Hindlimb muscle (tissue), 1 donor: ENCODE data around the gene TIAM1. TPM values are rescaled to one million over a fixed set of nuclear protein-coding genes. Genes with fewer than 3 reads are reported as not detected.

Experiments used
- DNase-seq: peaks from one replicate; pipeline ENCODE4 v3.0.0-alpha.2; 2013
- polyA plus RNA-seq: library from polyadenylated mRNA; unstranded; fragments of 120-200 nt; gene quantifications from one replicate; pipeline ENCODE4 v1.2.1, GENCODE V29; 2013; ENCODE audit not compliant: insufficient read length

TIAM1 gene
- polyA plus RNA-seq, 1 donor = 11.9 TPM

GRCh38 chr21:31195334-31196015 lies 148.6 kb downstream of the TIAM1 start:
- DNase-seq = no peak

- DNase-seq = no peak
These were observed 149.4 kb downstream of the TIAM1 start for GRCh38 chr21:31194510-31195293.

GRCh38 chr21:31193761-31194160 lies 150.3 kb downstream of the TIAM1 start:
- DNase-seq = no peak

GRCh38 chr21:31191553-31191952 lies 152.5 kb downstream of the TIAM1 start:
- DNase-seq = no peak

- no peak for DNase-seq
These were observed 153.5 kb downstream of the TIAM1 start for GRCh38 chr21:31190516-31190915.

GRCh38 chr21:31187499-31187898 lies 156.6 kb downstream of the TIAM1 start:
- no peak for DNase-seq

- no peak for DNase-seq
These were observed 157.1 kb downstream of the TIAM1 start for GRCh38 chr21:31186916-31187315.

- no peak for DNase-seq
These were observed 158.4 kb downstream of the TIAM1 start for GRCh38 chr21:31185663-31186062.

GRCh38 chr21:31184876-31185275 lies 159.2 kb downstream of the TIAM1 start:
- DNase-seq = no peak

GRCh38 chr21:31184459-31184858 lies 159.6 kb downstream of the TIAM1 start:
- DNase-seq = no peak

GRCh38 chr21:31182231-31183140 lies 161.6 kb downstream of the TIAM1 start:
- DNase-seq = no peak

- no peak for DNase-seq
These were observed 162.8 kb downstream of the TIAM1 start for GRCh38 chr21:31181082-31181750.

GRCh38 chr21:31180256-31181081 lies 163.6 kb downstream of the TIAM1 start:
- DNase-seq = peak; percentile 49

GRCh38 chr21:31176725-31177124 lies 167.3 kb downstream of the TIAM1 start:
- DNase-seq = no peak

GRCh38 chr21:31176080-31176551 lies 167.9 kb downstream of the TIAM1 start:
- no peak for DNase-seq

GRCh38 chr21:31173881-31174555 lies 170.0 kb downstream of the TIAM1 start:
- no peak for DNase-seq

GRCh38 chr21:31172328-31172727 lies 171.7 kb downstream of the TIAM1 start:
- no peak for DNase-seq

- no peak for DNase-seq
These were observed 179.1 kb downstream of the TIAM1 start for GRCh38 chr21:31164713-31165694.

GRCh38 chr21:31162827-31163226 lies 181.2 kb downstream of the TIAM1 start:
- peak; percentile 55 for DNase-seq
